H1 (cell line): ENCODE results near the gene MTARC2.

Experiments
- CTCF ChIP-seq, 3 experiments: IDR thresholded peaks; 1 replicate in 2 of 3; 2 replicates in 1 of 3; pipeline versions ENCODE4 v1.5.1 to v1.6.1; 2011; ENCODE audit warnings: low read length in 3 of 3, mild to moderate bottlenecking in 3 of 3, inconsistent platforms in 2 of 3, low read depth in 1 of 3, moderate library complexity in 1 of 3; ENCODE audit not compliant: insufficient read depth in 1 of 3; ENCODE audit errors: control extremely low read depth in 1 of 3
- EZH2 ChIP-seq: fragments of 200-600 bp; sonication (generic); IDR thresholded peaks from 2 replicates; pipeline ENCODE4 v1.7.1; 2012; ENCODE audit warnings: low read depth, mild to moderate bottlenecking, moderate library complexity, low read length, inconsistent platforms; ENCODE audit not compliant: severe bottlenecking
- HDAC6 ChIP-seq: IDR thresholded peaks from one replicate; pipeline ENCODE4 v1.7.1; 2012; ENCODE audit warnings: low read depth, mild to moderate bottlenecking, inconsistent platforms, low read length, moderate library complexity
- POLR2A ChIP-seq, 2 experiments: IDR thresholded peaks; 1 replicate in 1 of 2; 2 replicates in 1 of 2; pipeline ENCODE4 v1.6.1; 2011; ENCODE audit warnings: low read depth in 2 of 2, low read length in 2 of 2, mild to moderate bottlenecking in 2 of 2; ENCODE audit errors: control extremely low read depth in 1 of 2
- POLR2AphosphoS5 ChIP-seq: IDR thresholded peaks from 2 replicates; pipeline ENCODE4 v1.6.1; 2011; ENCODE audit warnings: low read depth, low read length
- TCF12 ChIP-seq: IDR thresholded peaks from 2 replicates; pipeline ENCODE4 v1.6.1; 2011; ENCODE audit warnings: low read depth, mild to moderate bottlenecking, low read length

- no peak for TF ChIP-seq POLR2A (IDR thresholded peaks at IDR 0.05; ENCODE audit: control extremely low read depth in 1 of 2, low read depth in 2 of 2, low read length in 2 of 2)
- TF ChIP-seq CTCF (IDR thresholded peaks at IDR 0.05; ENCODE audit: control extremely low read depth in 1 of 3, insufficient read depth in 1 of 3, low read depth in 1 of 3, low read length in 3 of 3), result no peak
- TF ChIP-seq TCF12, result no peak
- TF ChIP-seq POLR2AphosphoS5, result no peak
- TF ChIP-seq HDAC6, result no peak
- no peak for TF ChIP-seq EZH2
Observed at GRCh38 chr1:220757441-220757840, 9.3 kb downstream of the MTARC2 start.
